ENCODE results near the gene AFAP1. TPM values are rescaled to one million over a fixed set of nuclear protein-coding genes. Genes with fewer than 3 reads are reported as not detected.
A peak's percentile ranks its signal among the peaks of the same experiment; 100 is the strongest.

Gene AFAP1
- total RNA-seq, 4 donors from 2014 or later, result 25.1 to 56.9 (median 26.4) TPM

GRCh38 chr4:7933651-7934510 is 5.8 kb downstream of the AFAP1 start:
- intact Hi-C loops (cut with DNase I; ENCODE audit: low total_unique reads) (loop anchor here (10.0 kb wide), 1 partner anchor 159 kb away; no protein-coding TSS in a partner anchor), in situ Hi-C loops (cut with MboI; ENCODE audit: low pct_ligation_motif_present in 1 of 4, low pct_unique_long_range_greater_than_20kb in 1 of 4, low sequenced_read_pairs in 3 of 4) (no loop called here)
- Histone ChIP-seq H3K4me3 (no peak overlapping the region), H3K27ac (no peak overlapping the region), H3K9me3 (no peaks in the 10 kb centered on the region), H3K27me3 (no peaks in the 10 kb centered on the region), H3K36me3 (no peaks in the 10 kb centered on the region), H3K4me1 (peaks cover 12 to 57% (median 24%) of the 10 kb centered on the region in 4 donors)
- 46 to 63% methylated on average over 11 to 14 of the region's 14 CpGs for WGBS, 2 donors (ENCODE audit: low coverage in 1 of 2)
- DNase-seq, result no peak
- TF ChIP-seq CTCF (IDR thresholded peaks at IDR 0.05) (no peak), POLR2AphosphoS5 (IDR thresholded peaks at IDR 0.05) (no peak), POLR2A (IDR thresholded peaks at IDR 0.05) (no peak), EP300 (IDR thresholded peaks at IDR 0.05; ENCODE audit: low read depth) (no peak)

- TF ChIP-seq POLR2A (IDR thresholded peaks at IDR 0.05), result no peak
- TF ChIP-seq POLR2AphosphoS5 (IDR thresholded peaks at IDR 0.05), result no peak
- no peak for TF ChIP-seq CTCF (IDR thresholded peaks at IDR 0.05)
- no peak for TF ChIP-seq EP300 (IDR thresholded peaks at IDR 0.05; ENCODE audit: low read depth)
- no peaks in the 10 kb centered on the region for H3K36me3 ChIP-seq
- H3K27me3 ChIP-seq, result no peaks in the 10 kb centered on the region
- no peak for DNase-seq
- no peak overlapping the region for H3K27ac ChIP-seq
- H3K4me1 ChIP-seq, result peaks cover 4 to 50% (median 20%) of the 10 kb centered on the region in 4 donors
- no peaks in the 10 kb centered on the region for H3K9me3 ChIP-seq
- 88 to 100% methylated on average over 1 of the region's 1 CpG for WGBS, 2 donors (ENCODE audit: low coverage in 1 of 2)
- no peak overlapping the region for H3K4me3 ChIP-seq
- intact Hi-C loops (cut with DNase I; ENCODE audit: low total_unique reads), result loop anchor here (10.0 kb wide), 1 partner anchor 157 kb away; no protein-coding TSS in a partner anchor
- in situ Hi-C loops (cut with MboI; ENCODE audit: low pct_ligation_motif_present in 1 of 4, low pct_unique_long_range_greater_than_20kb in 1 of 4, low sequenced_read_pairs in 3 of 4), result no loop called here
Measured at GRCh38 chr4:7932287-7932686, 7.4 kb downstream of the AFAP1 start.

GRCh38 chr4:7929118-7929951 is 10.3 kb downstream of the AFAP1 start:
- Histone ChIP-seq H3K4me1 (peaks cover 6 to 45% (median 21%) of the 10 kb centered on the region in 4 donors), H3K27me3 (no peaks in the 10 kb centered on the region), H3K4me3 (no peak overlapping the region), H3K27ac (peak overlapping the region; percentile 42 to 78 (median 64)), H3K9me3 (no peaks in the 10 kb centered on the region), H3K36me3 (no peaks in the 10 kb centered on the region)
- DNase-seq, result peak; percentile 81
- TF ChIP-seq EP300 (IDR thresholded peaks at IDR 0.05; ENCODE audit: low read depth) (no peak), POLR2AphosphoS5 (IDR thresholded peaks at IDR 0.05) (peak in 2 of 3 donors; percentile 10 to 28), CTCF (IDR thresholded peaks at IDR 0.05) (peak in 1 of 5 experiments; percentile 8), POLR2A (IDR thresholded peaks at IDR 0.05) (peak; percentile 45)
- in situ Hi-C loops (cut with MboI; ENCODE audit: low pct_ligation_motif_present in 1 of 4, low pct_unique_long_range_greater_than_20kb in 1 of 4, low sequenced_read_pairs in 3 of 4) (no loop called here), intact Hi-C loops (cut with DNase I; ENCODE audit: low total_unique reads) (no loop called here)
- WGBS, 2 donors (ENCODE audit: low coverage in 1 of 2), result 13% methylated on average over 7 of the region's 7 CpGs; no CpG with 5 or more reads in 1 of the 2 donors

GRCh38 chr4:7928711-7929110 is 10.9 kb downstream of the AFAP1 start:
- Histone ChIP-seq H3K27ac (peak overlapping the region; percentile 42 to 78 (median 64)), H3K36me3 (no peaks in the 10 kb centered on the region), H3K4me1 (peaks cover 6 to 45% (median 23%) of the 10 kb centered on the region in 4 donors), H3K4me3 (no peak overlapping the region), H3K9me3 (no peaks in the 10 kb centered on the region), H3K27me3 (no peaks in the 10 kb centered on the region)
- no peak for DNase-seq
- in situ Hi-C loops (cut with MboI; ENCODE audit: low pct_ligation_motif_present in 1 of 4, low pct_unique_long_range_greater_than_20kb in 1 of 4, low sequenced_read_pairs in 3 of 4), result no loop called here
- intact Hi-C loops (cut with DNase I; ENCODE audit: low total_unique reads), result no loop called here
- no peak for TF ChIP-seq POLR2AphosphoS5 (IDR thresholded peaks at IDR 0.05)
- no peak for TF ChIP-seq POLR2A (IDR thresholded peaks at IDR 0.05)
- no peak for TF ChIP-seq CTCF (IDR thresholded peaks at IDR 0.05)
- no peak for TF ChIP-seq EP300 (IDR thresholded peaks at IDR 0.05; ENCODE audit: low read depth)
- WGBS, 2 donors (ENCODE audit: low coverage in 1 of 2), result 61 to 92% methylated on average over 3 to 7 of the region's 7 CpGs

All from transverse colon (tissue), 4 donors.